Measurements from ENCODE around the gene C19orf47. TPM values are rescaled to one million over a fixed set of nuclear protein-coding genes. Genes with fewer than 3 reads are reported as not detected.

Gene C19orf47
- total RNA-seq, 1 donor from 2014 or later = 17.4 TPM

GRCh38 chr19:40304306-40304705 is 43.9 kb downstream of the C19orf47 start:
- no peaks in the 10 kb centered on the region for H3K9me3 ChIP-seq
- no peaks in the 10 kb centered on the region for H3K36me3 ChIP-seq
- TF ChIP-seq POLR2AphosphoS5 (IDR thresholded peaks at IDR 0.05; ENCODE audit: insufficient read depth in 1 of 2, low read depth in 1 of 2) (no peak), CTCF (IDR thresholded peaks at IDR 0.05) (no peak), POLR2A (IDR thresholded peaks at IDR 0.05) (no peak)
- DNase-seq (ENCODE audit: extremely low spot score in 2 of 2) = no peak
- H3K4me3 ChIP-seq = no peak overlapping the region
- H3K27me3 ChIP-seq = no peaks in the 10 kb centered on the region
- H3K27ac ChIP-seq = no peak overlapping the region
- no peaks in the 10 kb centered on the region for H3K4me1 ChIP-seq
- intact Hi-C loops (cut with DNase I) = no loop called here

GRCh38 chr19:40303765-40304164 is 44.4 kb downstream of the C19orf47 start:
- H3K4me3 ChIP-seq = no peak overlapping the region
- H3K27ac ChIP-seq = no peak overlapping the region
- no peak for TF ChIP-seq CTCF (IDR thresholded peaks at IDR 0.05)
- no peak for TF ChIP-seq POLR2AphosphoS5 (IDR thresholded peaks at IDR 0.05; ENCODE audit: insufficient read depth in 1 of 2, low read depth in 1 of 2)
- TF ChIP-seq POLR2A (IDR thresholded peaks at IDR 0.05) = no peak
- intact Hi-C loops (cut with DNase I) = no loop called here
- no peaks in the 10 kb centered on the region for H3K27me3 ChIP-seq
- no peaks in the 10 kb centered on the region for H3K9me3 ChIP-seq
- no peaks in the 10 kb centered on the region for H3K36me3 ChIP-seq
- H3K4me1 ChIP-seq = no peaks in the 10 kb centered on the region
- no peak for DNase-seq (ENCODE audit: extremely low spot score in 2 of 2)

GRCh38 chr19:40302224-40303011 is 45.8 kb downstream of the C19orf47 start:
- Histone ChIP-seq H3K27me3 (no peaks in the 10 kb centered on the region), H3K4me3 (no peak overlapping the region), H3K4me1 (no peaks in the 10 kb centered on the region), H3K27ac (peak overlapping the region; percentile 50), H3K36me3 (no peaks in the 10 kb centered on the region), H3K9me3 (no peaks in the 10 kb centered on the region)
- TF ChIP-seq CTCF (IDR thresholded peaks at IDR 0.05) (no peak), POLR2A (IDR thresholded peaks at IDR 0.05) (no peak), POLR2AphosphoS5 (IDR thresholded peaks at IDR 0.05; ENCODE audit: insufficient read depth in 1 of 2, low read depth in 1 of 2) (no peak)
- DNase-seq (ENCODE audit: extremely low spot score in 2 of 2) = no peak
- intact Hi-C loops (cut with DNase I) = no loop called here

GRCh38 chr19:40300668-40301067 is 47.5 kb downstream of the C19orf47 start:
- Histone ChIP-seq H3K27ac (no peak overlapping the region), H3K27me3 (no peaks in the 10 kb centered on the region), H3K4me3 (no peak overlapping the region), H3K9me3 (no peaks in the 10 kb centered on the region), H3K36me3 (no peaks in the 10 kb centered on the region), H3K4me1 (no peaks in the 10 kb centered on the region)
- TF ChIP-seq POLR2AphosphoS5 (IDR thresholded peaks at IDR 0.05; ENCODE audit: insufficient read depth in 1 of 2, low read depth in 1 of 2) (no peak), CTCF (IDR thresholded peaks at IDR 0.05) (no peak), POLR2A (IDR thresholded peaks at IDR 0.05) (no peak)
- intact Hi-C loops (cut with DNase I) = no loop called here
- no peak for DNase-seq (ENCODE audit: extremely low spot score in 2 of 2)

GRCh38 chr19:40298026-40298425 is 50.2 kb downstream of the C19orf47 start:
- Histone ChIP-seq H3K4me1 (no peaks in the 10 kb centered on the region), H3K4me3 (no peak overlapping the region), H3K27me3 (no peaks in the 10 kb centered on the region), H3K36me3 (no peaks in the 10 kb centered on the region), H3K9me3 (no peaks in the 10 kb centered on the region), H3K27ac (no peak overlapping the region)
- TF ChIP-seq POLR2A (IDR thresholded peaks at IDR 0.05) = no peak
- intact Hi-C loops (cut with DNase I) = no loop called here
- DNase-seq (ENCODE audit: extremely low spot score in 2 of 2) = no peak

All from vagina (tissue), 2 donors.